Measurements from ENCODE around the gene PLEKHA4. TPM values are rescaled to one million over a fixed set of nuclear protein-coding genes. Genes with fewer than 3 reads are reported as not detected.

The PLEKHA4 gene
- total and polyA plus RNA-seq, 2 of the 13 experiments (the other 11 are each of a cell fraction or from before 2014, with no cell fraction given), result 4.8 to 6.0 TPM

- TF ChIP-seq THAP9 (CRISPR knock-in tag; IDR thresholded peaks at IDR 0.05; ENCODE audit: borderline replicate concordance), result no peak
- no peak for TF ChIP-seq FOXO1 (CRISPR knock-in tag; IDR thresholded peaks at IDR 0.05)
- 0 out of 2 replicates have a peak, but pooled peaks have one; percentile 66 for TF ChIP-seq ZNF343 (CRISPR knock-in tag; IDR thresholded peaks at IDR 0.05)
- no peak for TF ChIP-seq ZNF619 (CRISPR knock-in tag; IDR thresholded peaks at IDR 0.05)
- no peak for TF ChIP-seq KLF9 (CRISPR knock-in tag; IDR thresholded peaks at IDR 0.05; ENCODE audit: low read depth)
- TF ChIP-seq ZNF563 (CRISPR knock-in tag; IDR thresholded peaks at IDR 0.05), result no peak
- no peak for TF ChIP-seq BORCS8-MEF2B (CRISPR knock-in tag; IDR thresholded peaks at IDR 0.05)
- peak; percentile 44; the same call in 1 of the 2 replicates for TF ChIP-seq TAF1 (CRISPR knock-in tag; IDR thresholded peaks at IDR 0.05)
- TF ChIP-seq ZBTB8A (CRISPR knock-in tag; IDR thresholded peaks at IDR 0.05; ENCODE audit: borderline replicate concordance, low read depth), result no peak
- no peak for TF ChIP-seq ATRX (CRISPR knock-in tag; IDR thresholded peaks at IDR 0.05; ENCODE audit: borderline replicate concordance)
- no peak for TF ChIP-seq ZSCAN25 (CRISPR knock-in tag; IDR thresholded peaks at IDR 0.05)
- TF ChIP-seq TARDBP (CRISPR knock-in tag; IDR thresholded peaks at IDR 0.05), result no peak
- no peak for TF ChIP-seq ZFP41 (CRISPR knock-in tag; IDR thresholded peaks at IDR 0.05; ENCODE audit: borderline replicate concordance)
- no peak for TF ChIP-seq ZIK1 (CRISPR knock-in tag; IDR thresholded peaks at IDR 0.05; ENCODE audit: borderline replicate concordance, low read depth)
- no peak for TF ChIP-seq ZBTB25 (CRISPR knock-in tag; IDR thresholded peaks at IDR 0.05)
- no peak for TF ChIP-seq AFF4 (CRISPR knock-in tag; IDR thresholded peaks at IDR 0.05)
- no peak for TF ChIP-seq ISX (CRISPR knock-in tag; conservative IDR thresholded peaks at IDR 0.05)
- 0 out of 2 replicates have a peak, but pooled peaks have one; percentile 23 for TF ChIP-seq IKZF5 (CRISPR knock-in tag; IDR thresholded peaks at IDR 0.05)
- TF ChIP-seq ZNF781 (CRISPR knock-in tag; IDR thresholded peaks at IDR 0.05; ENCODE audit: borderline replicate concordance, not compliant biosample characterization), result peak; percentile 17
- no peak for TF ChIP-seq SUZ12 (IDR thresholded peaks at IDR 0.05; ENCODE audit: low read depth, low read length)
- no peak for TF ChIP-seq HES4 (CRISPR knock-in tag; IDR thresholded peaks at IDR 0.05; ENCODE audit: borderline replicate concordance)
These were observed at the start of gene PLEKHA4 (continued) for GRCh38 chr19:48868114-48868886.
